Brain microvascular endothelial cell (primary cell): ENCODE data around the gene TFDP1.

Experiments
- DNase-seq: peaks from one replicate; pipeline ENCODE4 v3.0.0-alpha.2; 2020
- H3K27ac ChIP-seq: fragments of 250-450 bp; sonication (Bioruptor Pico); 2 replicates; pipeline ENCODE4 v1.5.1; 2020; ENCODE audit warnings: mild to moderate bottlenecking, moderate library complexity
- H3K27me3 ChIP-seq: fragments of 250-450 bp; sonication (Bioruptor Pico); replicated peaks from 2 replicates; pipeline ENCODE4 v1.5.1; 2020; ENCODE audit warnings: mild to moderate bottlenecking
- H3K36me3 ChIP-seq: fragments of 250-450 bp; sonication (Bioruptor Pico); replicated peaks from 2 replicates; pipeline ENCODE4 v1.5.1; 2020; ENCODE audit warnings: mild to moderate bottlenecking
- H3K4me3 ChIP-seq: 2 replicates; pipeline ENCODE4 v1.5.1; 2011; ENCODE audit warnings: low read depth, mild to moderate bottlenecking, control low read depth, low read length, moderate library complexity
- in situ Hi-C: cut with HindIII; loops from 2 replicates; pipeline ENCODE4 v1.10.0; 2017; ENCODE audit warnings: low sequenced_read_pairs, low pct_ligation_motif_present
- TF ChIP-seq, protein P1 (sequence below): IDR thresholded peaks from 2 replicates; pipeline ENCODE4 v1.5.1; 2011; ENCODE audit warnings: low read depth, mild to moderate bottlenecking, moderate library complexity, low read length, control low read depth, inconsistent platforms; ENCODE audit errors: missing control alignments

TFDP1 gene

DNA sequence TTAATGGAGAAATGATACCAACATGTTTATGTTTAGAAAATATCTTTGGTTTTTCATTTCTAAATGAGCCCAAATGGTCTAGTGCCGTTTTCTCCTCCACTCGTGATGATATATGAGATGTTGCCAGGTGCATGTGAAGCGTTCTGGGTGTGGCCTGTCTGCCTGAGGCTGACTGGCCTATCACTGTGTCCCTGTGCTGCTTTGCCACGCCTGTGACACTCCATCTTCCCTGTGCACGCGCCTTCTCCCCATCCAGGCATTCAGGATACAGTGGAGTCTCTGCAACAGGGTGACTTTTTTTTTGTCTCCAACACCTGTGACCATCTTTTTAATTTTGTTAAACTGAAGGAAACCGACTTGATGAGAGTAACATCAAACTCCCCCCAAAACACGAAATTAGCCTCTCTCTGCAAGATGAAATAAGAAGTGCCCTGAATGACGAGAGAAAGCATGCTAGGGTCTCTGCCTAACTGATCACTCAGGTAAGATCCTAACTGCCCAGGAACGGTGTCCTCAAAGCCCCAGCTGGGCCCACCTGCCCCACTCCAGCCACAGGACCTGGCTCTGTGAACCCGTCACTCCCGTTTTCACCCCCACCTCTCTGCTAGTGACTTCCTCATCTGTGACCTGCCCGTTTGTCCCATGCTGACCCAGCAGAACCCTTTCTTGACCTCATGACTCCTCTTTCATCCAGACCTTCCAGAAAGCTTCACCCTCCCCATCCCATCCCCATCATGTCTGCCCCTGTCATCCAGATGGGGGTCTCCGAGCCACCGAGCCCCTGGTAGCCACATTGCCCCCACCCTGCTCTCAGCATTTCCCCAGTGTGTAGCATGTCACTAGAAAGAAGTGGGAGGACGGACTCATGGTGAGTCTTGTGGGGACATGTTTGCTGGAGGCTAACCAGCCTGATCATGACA, 33.2 kb upstream of the TFDP1 start:
- no peak overlapping the region for H3K4me3 ChIP-seq
- no peak overlapping the region for H3K27ac ChIP-seq
- no peak for DNase-seq
- TF ChIP-seq, protein P1, sequence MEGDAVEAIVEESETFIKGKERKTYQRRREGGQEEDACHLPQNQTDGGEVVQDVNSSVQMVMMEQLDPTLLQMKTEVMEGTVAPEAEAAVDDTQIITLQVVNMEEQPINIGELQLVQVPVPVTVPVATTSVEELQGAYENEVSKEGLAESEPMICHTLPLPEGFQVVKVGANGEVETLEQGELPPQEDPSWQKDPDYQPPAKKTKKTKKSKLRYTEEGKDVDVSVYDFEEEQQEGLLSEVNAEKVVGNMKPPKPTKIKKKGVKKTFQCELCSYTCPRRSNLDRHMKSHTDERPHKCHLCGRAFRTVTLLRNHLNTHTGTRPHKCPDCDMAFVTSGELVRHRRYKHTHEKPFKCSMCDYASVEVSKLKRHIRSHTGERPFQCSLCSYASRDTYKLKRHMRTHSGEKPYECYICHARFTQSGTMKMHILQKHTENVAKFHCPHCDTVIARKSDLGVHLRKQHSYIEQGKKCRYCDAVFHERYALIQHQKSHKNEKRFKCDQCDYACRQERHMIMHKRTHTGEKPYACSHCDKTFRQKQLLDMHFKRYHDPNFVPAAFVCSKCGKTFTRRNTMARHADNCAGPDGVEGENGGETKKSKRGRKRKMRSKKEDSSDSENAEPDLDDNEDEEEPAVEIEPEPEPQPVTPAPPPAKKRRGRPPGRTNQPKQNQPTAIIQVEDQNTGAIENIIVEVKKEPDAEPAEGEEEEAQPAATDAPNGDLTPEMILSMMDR, result no peak
- in situ Hi-C loops, result no loop called here
- peaks cover 25% of the 10 kb centered on the region for H3K36me3 ChIP-seq
- H3K27me3 ChIP-seq, result no peaks in the 10 kb centered on the region

DNA sequence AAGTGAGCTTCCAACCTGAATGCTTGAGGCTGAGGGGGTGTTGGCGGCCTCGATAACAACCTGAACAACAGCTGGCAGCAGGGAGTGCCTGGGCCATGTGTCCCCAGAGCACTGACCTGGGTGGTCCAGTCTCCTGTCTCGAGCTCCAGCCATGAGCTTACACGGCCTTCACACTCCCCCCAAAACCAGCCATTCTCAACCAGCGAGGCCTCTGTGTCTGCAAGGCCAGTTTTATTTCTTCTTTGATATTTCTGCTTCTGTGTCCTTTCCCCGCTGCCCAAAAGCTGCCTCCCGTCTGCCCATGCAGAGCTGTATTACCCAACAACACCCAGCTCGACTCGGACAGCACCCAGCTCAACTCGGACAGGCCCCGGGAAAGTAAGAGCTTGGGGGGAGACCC, 32.5 kb upstream of the TFDP1 start:
- H3K4me3 ChIP-seq, result no peak overlapping the region
- no peaks in the 10 kb centered on the region for H3K27me3 ChIP-seq
- no peak for DNase-seq
- peaks cover 25% of the 10 kb centered on the region for H3K36me3 ChIP-seq
- in situ Hi-C loops, result no loop called here
- TF ChIP-seq, protein P1, result no peak
- no peak overlapping the region for H3K27ac ChIP-seq

DNA sequence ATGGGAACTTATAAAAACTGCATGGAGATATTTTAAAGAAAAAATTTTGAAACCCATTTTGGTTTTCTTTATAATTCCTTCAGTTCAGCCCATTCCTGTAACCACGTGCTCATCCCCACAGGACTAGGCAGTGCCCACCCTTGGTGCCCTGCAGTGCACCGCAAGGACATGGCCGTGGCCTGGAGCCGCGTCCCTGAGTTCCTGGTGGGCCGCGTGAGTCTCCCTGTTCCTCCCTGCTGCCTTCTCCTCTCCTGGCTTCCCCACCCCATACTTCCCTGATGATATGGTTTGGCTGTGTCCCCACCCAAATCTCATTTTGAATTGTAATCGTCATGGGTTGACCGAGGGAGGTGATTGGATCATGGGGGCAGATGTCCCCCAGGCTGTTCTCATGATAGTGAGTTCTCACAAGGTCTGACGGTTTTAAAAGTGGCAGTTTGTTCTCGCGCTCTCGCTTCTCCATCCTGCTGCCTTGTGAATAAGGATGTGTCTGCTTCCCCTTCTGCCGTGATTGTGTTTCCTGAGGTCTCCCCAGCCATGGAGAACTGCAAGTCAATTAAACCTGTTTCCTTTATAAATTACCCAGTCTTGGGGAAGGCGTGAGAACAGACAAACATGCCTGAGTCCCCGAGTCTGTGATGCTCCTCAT, 31.6 kb upstream of the TFDP1 start:
- no peaks in the 10 kb centered on the region for H3K27me3 ChIP-seq
- TF ChIP-seq, protein P1, result no peak
- DNase-seq, result no peak
- no peak overlapping the region for H3K4me3 ChIP-seq
- in situ Hi-C loops, result no loop called here
- no peak overlapping the region for H3K27ac ChIP-seq
- H3K36me3 ChIP-seq, result peaks cover 25% of the 10 kb centered on the region

DNA sequence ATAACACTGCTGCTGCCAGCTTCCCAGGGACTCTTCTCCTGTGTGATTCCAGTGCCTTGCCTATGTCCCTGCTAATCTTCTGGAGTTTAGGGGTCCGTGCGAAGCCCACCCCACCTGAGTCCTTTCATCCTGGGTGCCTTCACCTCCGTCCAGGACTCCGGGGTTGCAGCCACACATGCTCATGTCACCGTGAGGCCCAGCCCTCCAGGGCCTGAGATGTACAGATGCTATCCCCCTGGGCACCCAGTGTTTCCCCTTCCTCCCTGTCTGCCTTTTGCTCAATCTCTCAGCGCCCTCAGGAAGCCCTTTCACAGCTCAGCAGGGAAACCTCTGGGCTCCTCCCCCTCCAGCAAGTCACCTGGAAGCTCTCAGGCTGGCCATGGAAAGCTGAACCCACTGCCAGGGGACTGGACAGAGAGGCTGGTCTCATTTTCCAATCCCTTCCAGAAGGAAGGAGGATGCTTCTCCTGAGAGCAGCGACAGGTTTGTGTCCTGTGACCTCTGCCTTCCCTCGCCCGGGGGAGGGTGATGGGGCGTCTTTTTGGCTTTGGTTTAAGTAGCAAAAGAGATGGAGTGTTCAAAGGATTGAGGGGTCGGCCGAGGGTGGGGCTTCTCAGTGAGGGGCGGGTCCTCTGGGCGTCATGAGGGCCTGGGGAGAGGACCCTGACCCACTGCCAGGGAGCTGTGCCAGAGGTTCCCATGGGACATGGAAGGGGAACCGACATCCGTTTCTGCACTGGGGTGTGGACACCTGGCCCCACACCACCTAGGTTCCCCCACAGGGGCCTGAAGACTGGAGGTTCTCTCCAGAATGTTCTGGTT, 30.8 kb upstream of the TFDP1 start:
- in situ Hi-C loops, result no loop called here
- H3K27me3 ChIP-seq, result no peaks in the 10 kb centered on the region
- peaks cover 20% of the 10 kb centered on the region for H3K36me3 ChIP-seq
- no peak overlapping the region for H3K27ac ChIP-seq
- H3K4me3 ChIP-seq, result no peak overlapping the region
- DNase-seq, result no peak
- TF ChIP-seq, protein P1, result no peak

DNA sequence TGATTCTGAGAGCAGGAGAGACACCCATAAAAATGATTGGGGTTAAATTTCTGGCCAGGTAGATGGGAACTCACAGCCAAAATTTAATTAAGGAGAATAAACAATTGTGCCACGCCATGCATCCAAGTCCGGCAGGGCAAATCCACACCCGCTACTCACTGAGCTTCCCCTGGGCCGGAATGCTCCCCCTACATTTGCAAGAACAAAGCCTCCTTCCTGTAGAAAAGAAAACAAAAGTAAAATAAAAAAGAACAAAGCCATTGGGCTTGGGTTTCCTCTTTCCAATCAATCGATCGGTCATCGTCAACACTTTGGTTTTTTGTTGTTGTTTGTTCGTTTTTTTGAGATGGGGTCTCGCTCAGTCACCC, 30.2 kb upstream of the TFDP1 start:
- TF ChIP-seq, protein P1, result no peak
- Histone ChIP-seq H3K4me3 (no peak overlapping the region), H3K36me3 (peaks cover 17% of the 10 kb centered on the region), H3K27me3 (no peaks in the 10 kb centered on the region), H3K27ac (no peak overlapping the region)
- in situ Hi-C loops, result no loop called here
- no peak for DNase-seq
